SU-DHL-6 (cell line): Measurements from ENCODE around the gene PPARA.
"Not testable (repeated sequence)": the region's sequence is repeated elsewhere in the genome, so short reads cannot be mapped to it uniquely, and the experiment has no call there.

Experiments used
- H2AFZ ChIP-seq: fragments of 200-600 bp; sonication (generic); 2 replicates; pipeline ENCODE4 v1.6.1; 2014; ENCODE audit warnings: low read depth, mild to moderate bottlenecking, moderate library complexity, mixed read lengths, antibody characterized with exemption, low read length; ENCODE audit not compliant: severe bottlenecking
- H3F3A ChIP-seq: fragments of 200-600 bp; shearing (Covaris generic); 2 replicates; pipeline ENCODE4 v1.6.0; 2016; ENCODE audit warnings: antibody characterized with exemption, mild to moderate bottlenecking; ENCODE audit not compliant: insufficient read depth
- H3K27ac ChIP-seq: fragments of 200-600 bp; sonication (generic); 2 replicates; pipeline ENCODE4 v1.5.1; 2016; ENCODE audit warnings: low read depth, mild to moderate bottlenecking, low read length, moderate library complexity, mixed read lengths
- H3K27me3 ChIP-seq: fragments of 200-600 bp; sonication (generic), shearing (Covaris generic); 2 replicates; pipeline ENCODE4 v1.6.0; 2014; ENCODE audit warnings: mild to moderate bottlenecking, low read length
- H3K36me3 ChIP-seq: fragments of 200-600 bp; sonication (generic); 2 replicates; pipeline ENCODE4 v1.6.1; 2014; ENCODE audit warnings: mild to moderate bottlenecking, low read length, mixed read lengths
- H3K4me2 ChIP-seq: fragments of 300-600, 200-600 bp; shearing (Covaris generic), sonication (generic); 2 replicates; pipeline ENCODE4 v1.6.0; 2014; ENCODE audit warnings: low read length, low read depth, mild to moderate bottlenecking; ENCODE audit not compliant: poor library complexity, severe bottlenecking
- H3K4me3 ChIP-seq: fragments of 200-600 bp; sonication (generic); 2 replicates; pipeline ENCODE4 v1.5.1; 2014; ENCODE audit warnings: antibody characterized with exemption, low read length, mild to moderate bottlenecking, mixed read lengths; ENCODE audit not compliant: insufficient read depth, poor library complexity, severe bottlenecking
- H3K79me2 ChIP-seq: fragments of 200-600 bp; sonication (generic); 2 replicates; pipeline ENCODE4 v1.6.1; 2014; ENCODE audit warnings: mild to moderate bottlenecking, low read length, moderate library complexity; ENCODE audit not compliant: insufficient read depth
- H3K9ac ChIP-seq: fragments of 200-600 bp; sonication (generic); 2 replicates; pipeline ENCODE4 v1.7.0; 2014; ENCODE audit warnings: mild to moderate bottlenecking, low read length
- H3K9me2 ChIP-seq: fragments of 200-600 bp; sonication (generic); replicated peaks from 2 replicates; pipeline ENCODE4 v1.6.1; 2014; ENCODE audit warnings: low read length; ENCODE audit not compliant: insufficient read depth
- H3K9me3 ChIP-seq: fragments of 200-600 bp; sonication (generic); 2 replicates; pipeline ENCODE4 v1.6.1; 2014; ENCODE audit warnings: low read length, mixed read lengths; ENCODE audit not compliant: insufficient read depth
- H4K20me1 ChIP-seq: fragments of 200-600 bp; sonication (generic); 2 replicates; pipeline ENCODE4 v1.6.1; 2014; ENCODE audit warnings: low read depth, mild to moderate bottlenecking, antibody characterized with exemption, low read length, moderate library complexity, mixed read lengths
- CTCF ChIP-seq: fragments of 200-600 bp; sonication (generic); IDR thresholded peaks from one replicate; pipeline ENCODE4 v1.5.1; 2017; ENCODE audit warnings: antibody characterized with exemption, mild to moderate bottlenecking, low read length, moderate library complexity; ENCODE audit not compliant: insufficient read depth, poor library complexity, severe bottlenecking
- EZH2phosphoT487 ChIP-seq: fragments of 200-600 bp; sonication (generic), shearing (Covaris generic); conservative IDR thresholded peaks from 2 replicates; pipeline ENCODE4 v1.6.1; 2018; ENCODE audit warnings: mild to moderate bottlenecking, antibody characterized with exemption, low read length, moderate library complexity, mixed read lengths

PPARA gene

GRCh38 chr22:46195487-46196165, 45.3 kb downstream of the PPARA start:
- H3K4me2 ChIP-seq = no peak overlapping the region
- H3F3A ChIP-seq = no peaks in the 10 kb centered on the region
- H3K4me3 ChIP-seq = no peak overlapping the region
- H4K20me1 ChIP-seq = no peaks in the 10 kb centered on the region
- H3K79me2 ChIP-seq = no peaks in the 10 kb centered on the region
- no peaks in the 10 kb centered on the region for H3K36me3 ChIP-seq
- H3K27me3 ChIP-seq = no peaks in the 10 kb centered on the region
- H2AFZ ChIP-seq = no peak overlapping the region
- no peak overlapping the region for H3K27ac ChIP-seq
- no peak overlapping the region for H3K9ac ChIP-seq
- H3K9me2 ChIP-seq = no peaks in the 10 kb centered on the region
- no peaks in the 10 kb centered on the region for H3K9me3 ChIP-seq
- TF ChIP-seq EZH2phosphoT487 (no peak), CTCF (no peak)

GRCh38 chr22:46196278-46196677, 46.0 kb downstream of the PPARA start:
- Histone ChIP-seq H3K4me3 (no peak overlapping the region), H3K36me3 (no peaks in the 10 kb centered on the region), H3K9me3 (no peaks in the 10 kb centered on the region), H2AFZ (no peak overlapping the region), H3F3A (no peaks in the 10 kb centered on the region), H3K9ac (no peak overlapping the region), H3K79me2 (no peaks in the 10 kb centered on the region), H4K20me1 (no peaks in the 10 kb centered on the region), H3K4me2 (no peak overlapping the region), H3K27ac (no peak overlapping the region), H3K9me2 (no peaks in the 10 kb centered on the region), H3K27me3 (no peaks in the 10 kb centered on the region)
- TF ChIP-seq EZH2phosphoT487 = no peak
- TF ChIP-seq CTCF = no peak

- H3K27ac ChIP-seq = no peak overlapping the region
- no peaks in the 10 kb centered on the region for H3K79me2 ChIP-seq
- H3K4me3 ChIP-seq = no peak overlapping the region
- H3K9me3 ChIP-seq = no peaks in the 10 kb centered on the region
- no peaks in the 10 kb centered on the region for H3K27me3 ChIP-seq
- H3K9me2 ChIP-seq = no peaks in the 10 kb centered on the region
- no peaks in the 10 kb centered on the region for H3K36me3 ChIP-seq
- no peaks in the 10 kb centered on the region for H3F3A ChIP-seq
- no peak overlapping the region for H3K4me2 ChIP-seq
- no peak overlapping the region for H2AFZ ChIP-seq
- TF ChIP-seq CTCF (no peak), EZH2phosphoT487 (no peak)
- H3K9ac ChIP-seq = no peak overlapping the region
- no peaks in the 10 kb centered on the region for H4K20me1 ChIP-seq
These were observed 47.9 kb downstream of the PPARA start for GRCh38 chr22:46198274-46198673.

- H3K9me2 ChIP-seq, H3K9ac ChIP-seq, H3K4me2 ChIP-seq, H3K9me3 ChIP-seq, H3K4me3 ChIP-seq, H3F3A ChIP-seq, H3K27me3 ChIP-seq, H3K79me2 ChIP-seq, H4K20me1 ChIP-seq, H3K36me3 ChIP-seq, H3K27ac ChIP-seq, H2AFZ ChIP-seq: not testable (repeated sequence)
These were observed 48.5 kb downstream of the PPARA start for GRCh38 chr22:46198806-46199205.
